Glutamatergic neuron (in vitro differentiated cells): Measurements from ENCODE around the gene GPR21. TPM values are rescaled to one million over a fixed set of nuclear protein-coding genes. Genes with fewer than 3 reads are reported as not detected.
A peak's percentile ranks its signal among the peaks of the same experiment; 100 is the strongest.

Source experiments
- DNase-seq: peaks from one replicate; pipeline ENCODE4 v3.0.0; 2022
- H3K27ac Mint-ChIP-seq: one replicate; pipeline ENCODE4 v1.8.0; 2020; ENCODE audit warnings: mild to moderate bottlenecking, mixed read lengths, inconsistent platforms; ENCODE audit not compliant: unreplicated experiment
- H3K27me3 Mint-ChIP-seq: one replicate; pipeline ENCODE4 v1.8.0; 2020; ENCODE audit warnings: mild to moderate bottlenecking, moderate library complexity, mixed read lengths, inconsistent platforms; ENCODE audit not compliant: unreplicated experiment
- H3K36me3 Mint-ChIP-seq: one replicate; pipeline ENCODE4 v1.8.0; 2020; ENCODE audit warnings: mild to moderate bottlenecking, mixed read lengths, inconsistent platforms; ENCODE audit not compliant: unreplicated experiment
- H3K4me1 Mint-ChIP-seq: one replicate; pipeline ENCODE4 v1.8.0; 2020; ENCODE audit warnings: mild to moderate bottlenecking, low read depth, mixed read lengths, inconsistent platforms; ENCODE audit not compliant: unreplicated experiment
- H3K4me3 Mint-ChIP-seq: one replicate; pipeline ENCODE4 v1.8.0; 2020; ENCODE audit warnings: mild to moderate bottlenecking, mixed read lengths, inconsistent platforms; ENCODE audit not compliant: unreplicated experiment
- H3K9me3 Mint-ChIP-seq: one replicate; pipeline ENCODE4 v1.8.0; 2020; ENCODE audit warnings: mild to moderate bottlenecking, moderate library complexity, mixed read lengths, inconsistent platforms; ENCODE audit not compliant: unreplicated experiment
- CTCF ChIP-seq: fragments of 200-600 bp; sonication (generic); IDR thresholded peaks from one replicate; pipeline ENCODE4 v1.5.0; 2021; ENCODE audit not compliant: partially characterized antibody, unreplicated experiment
- total RNA-seq: library from RNA; stranded (reverse); fragmentation: NEBNext Ultra II Directional; extraction: Animal tissue kit (Norgen Biotek cat#: 25700); gene quantifications from one replicate; pipeline ENCODE4 v1.2.1, GENCODE V29; 2021; ENCODE audit not compliant: unreplicated experiment

The GPR21 gene
- total RNA-seq, 1 donor from 2014 or later, result 3.8 TPM

- H3K36me3 Mint-ChIP-seq, result no peaks in the 10 kb centered on the region
- H3K4me1 Mint-ChIP-seq, result peaks cover 3% of the 10 kb centered on the region
- no peak overlapping the region for H3K4me3 Mint-ChIP-seq
- no peak overlapping the region for H3K27ac Mint-ChIP-seq
- no peaks in the 10 kb centered on the region for H3K9me3 Mint-ChIP-seq
- H3K27me3 Mint-ChIP-seq, result no peaks in the 10 kb centered on the region
- no peak for TF ChIP-seq CTCF
- no peak for DNase-seq
Measured at GRCh38 chr9:123049589-123050222, 16.2 kb downstream of the GPR21 start.

- Mint-ChIP-seq H3K27me3 (no peaks in the 10 kb centered on the region), H3K36me3 (no peaks in the 10 kb centered on the region), H3K9me3 (no peaks in the 10 kb centered on the region), H3K27ac (no peak overlapping the region), H3K4me1 (peaks cover 8% of the 10 kb centered on the region), H3K4me3 (no peak overlapping the region)
- no peak for DNase-seq
- no peak for TF ChIP-seq CTCF
Measured at GRCh38 chr9:123053046-123053445, 19.6 kb downstream of the GPR21 start.

GRCh38 chr9:123053711-123054110, 20.2 kb downstream of the GPR21 start:
- H3K9me3 Mint-ChIP-seq, result no peaks in the 10 kb centered on the region
- H3K4me1 Mint-ChIP-seq, result peaks cover 6% of the 10 kb centered on the region
- TF ChIP-seq CTCF, result no peak
- H3K27me3 Mint-ChIP-seq, result no peaks in the 10 kb centered on the region
- H3K4me3 Mint-ChIP-seq, result no peak overlapping the region
- DNase-seq, result no peak
- no peak overlapping the region for H3K27ac Mint-ChIP-seq
- H3K36me3 Mint-ChIP-seq, result no peaks in the 10 kb centered on the region

GRCh38 chr9:123058834-123059233, 25.4 kb downstream of the GPR21 start:
- no peak for TF ChIP-seq CTCF
- Mint-ChIP-seq H3K4me1 (peaks cover 19% of the 10 kb centered on the region), H3K27ac (peak overlapping the region; percentile 8), H3K9me3 (no peaks in the 10 kb centered on the region), H3K27me3 (peaks cover under 1% of the 10 kb centered on the region), H3K4me3 (no peak overlapping the region), H3K36me3 (no peaks in the 10 kb centered on the region)
- DNase-seq, result no peak

- no peaks in the 10 kb centered on the region for H3K9me3 Mint-ChIP-seq
- TF ChIP-seq CTCF, result no peak
- H3K36me3 Mint-ChIP-seq, result no peaks in the 10 kb centered on the region
- no peak for DNase-seq
- H3K4me1 Mint-ChIP-seq, result peaks cover 27% of the 10 kb centered on the region
- H3K4me3 Mint-ChIP-seq, result no peak overlapping the region
- peaks cover 2% of the 10 kb centered on the region for H3K27me3 Mint-ChIP-seq
- H3K27ac Mint-ChIP-seq, result no peak overlapping the region
Measured at GRCh38 chr9:123059472-123060220, 26.2 kb downstream of the GPR21 start.
